ENCODE measurements around the gene MYMK. TPM values are rescaled to one million over a fixed set of nuclear protein-coding genes. Genes with fewer than 3 reads are reported as not detected.

The MYMK gene
- total and polyA plus RNA-seq, 2 of the 8 experiments (the other 6 are each of a cell fraction or from before 2014, with no cell fraction given) = not detected

DNA sequence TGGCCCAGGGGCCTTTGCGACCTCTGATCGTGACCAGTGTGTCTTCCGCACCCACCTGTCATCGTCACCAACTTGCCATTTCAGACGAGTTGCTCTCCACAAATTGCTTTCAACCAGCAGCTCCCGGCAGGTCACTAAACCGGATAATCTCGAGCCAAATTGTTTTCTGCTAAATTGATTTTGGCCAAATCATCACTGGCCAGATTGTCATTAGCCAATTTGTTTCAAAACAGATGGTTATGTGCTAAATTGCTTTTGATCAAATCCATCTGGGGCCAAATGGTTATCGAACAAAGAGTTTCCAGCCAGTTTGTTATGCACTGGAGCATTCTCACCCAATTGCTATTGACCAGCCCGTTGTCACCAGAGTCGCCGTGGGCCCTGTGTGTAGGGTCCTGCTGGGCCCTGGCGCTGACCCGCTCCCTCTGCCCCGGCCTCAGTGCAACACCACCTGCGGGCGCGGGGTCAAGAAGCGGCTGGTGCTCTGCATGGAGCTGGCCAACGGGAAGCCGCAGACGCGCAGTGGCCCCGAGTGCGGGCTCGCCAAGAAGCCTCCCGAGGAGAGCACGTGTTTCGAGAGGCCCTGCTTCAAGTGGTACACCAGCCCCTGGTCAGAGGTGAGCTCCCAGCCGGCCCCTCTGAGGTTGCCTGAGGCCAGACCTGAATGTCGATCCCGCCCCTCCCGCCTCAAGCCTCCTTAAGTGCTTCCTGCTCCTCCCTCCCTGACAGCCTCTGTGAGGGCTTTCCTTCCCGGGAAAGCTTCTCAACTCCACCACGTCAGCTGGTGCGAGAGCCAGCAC is 45.3 kb upstream of the MYMK start:
- no peaks in the 10 kb centered on the region for H3K36me3 ChIP-seq (ENCODE audit: control insufficient read depth in 2 of 4, insufficient read depth in 4 of 4, low read length in 3 of 4)
- no peak overlapping the region for H4K8ac ChIP-seq (ENCODE audit: extremely low read depth, insufficient read depth, low read length)
- H4K5ac ChIP-seq (ENCODE audit: insufficient read length, low read depth, low read length) = no peak overlapping the region
- no peak overlapping the region for H2BK5ac ChIP-seq (ENCODE audit: low read depth, low read length)
- H3K79me1 ChIP-seq (ENCODE audit: low read depth, low read length) = no peaks in the 10 kb centered on the region
- H3K9ac ChIP-seq (replicated peaks in 1 of 4; ENCODE audit: extremely low read depth in 1 of 4, low read depth in 3 of 4, low read length in 3 of 4) = no peak overlapping the region
- H3K4me1 ChIP-seq (replicated peaks in 1 of 4; ENCODE audit: control insufficient read depth in 3 of 4, insufficient read depth in 4 of 4, low read length in 3 of 4) = peaks cover 0 to 2% (median 0%) of the 10 kb centered on the region in 4 experiments; a peak in 1 of 7 replicates
- H2BK15ac ChIP-seq (ENCODE audit: low read length) = no peak overlapping the region
- H2AK5ac ChIP-seq (ENCODE audit: low read depth, low read length) = no peak overlapping the region
- 91% methylated on average over 31 of the region's 36 CpGs; no CpG with 5 or more reads in 1 of the 2 experiments for WGBS, 2 experiments (ENCODE audit: extremely low coverage in 1 of 2, insufficient coverage in 1 of 2, insufficient read length in 1 of 2, insufficient replicate concordance in 2 of 2, low coverage in 1 of 2, low lambda C conversion rate in 2 of 2, missing lambda C conversion rate in 1 of 2)
- no peak overlapping the region for H2BK120ac ChIP-seq (replicated peaks; ENCODE audit: low read depth, low read length)
- no peak overlapping the region for H3K4me3 ChIP-seq (ENCODE audit: extremely low read depth in 1 of 4, insufficient read depth in 2 of 4, low read depth in 3 of 4, low read length in 4 of 4)
- no peak overlapping the region for H3K23ac ChIP-seq (ENCODE audit: insufficient read length)
- H3K56ac ChIP-seq (replicated peaks; ENCODE audit: insufficient read length, low read depth, low read length) = no peak overlapping the region
- ChIA-PET POLR2A (ENCODE audit: partially characterized antibody) (interaction anchor here (1.1 kb wide), 2 partner anchors 17 to 19 kb away, joined by 3 read pairs; no protein-coding TSS in a partner anchor), CTCF (ENCODE audit: partially characterized antibody) (interaction anchor here (1.2 to 1.8 kb wide), 3 partner anchors 10 to 15 kb away, joined by 3 to 4 read pairs (median 3); no protein-coding TSS in a partner anchor)
- no peak overlapping the region for H4K91ac ChIP-seq (replicated peaks; ENCODE audit: insufficient read length, low read length)
- no peaks in the 10 kb centered on the region for H3K79me2 ChIP-seq (ENCODE audit: control insufficient read depth in 1 of 2, insufficient read depth in 2 of 2, low read length in 2 of 2)
- H3K23me2 ChIP-seq (ENCODE audit: low read depth, low read length) = no peaks in the 10 kb centered on the region
- DNase-seq (ENCODE audit: low read depth in 1 of 2, low spot score in 2 of 2) (no peak), FAIRE-seq (no peak)
- H2BK12ac ChIP-seq (ENCODE audit: low read depth, low read length) = no peak overlapping the region
- no peak overlapping the region for H2AFZ ChIP-seq (ENCODE audit: low read length)
- no peak overlapping the region for H3K4ac ChIP-seq (replicated peaks; ENCODE audit: insufficient read length, low read depth, low read length)
- no peaks in the 10 kb centered on the region for H4K20me1 ChIP-seq (replicated peaks in 1 of 2; ENCODE audit: control insufficient read depth in 1 of 2, insufficient read depth in 2 of 2, low read length in 2 of 2)
- H3K9me3 ChIP-seq (ENCODE audit: insufficient read depth in 2 of 2, low read depth in 1 of 2, low read length in 1 of 2) = no peaks in the 10 kb centered on the region
- no peak overlapping the region; the same call in 1 of the 2 replicates for H3K27ac ChIP-seq (ENCODE audit: low read depth, low read length)
- no peak overlapping the region for H2BK20ac ChIP-seq (ENCODE audit: low read length)
- no peak overlapping the region for H3K4me2 ChIP-seq (ENCODE audit: insufficient read depth in 1 of 2, low read depth in 2 of 2, low read length in 2 of 2)
- H3K14ac ChIP-seq (ENCODE audit: insufficient read length) = no peak overlapping the region
- H3K27me3 ChIP-seq (replicated peaks in 1 of 4; ENCODE audit: control insufficient read depth in 3 of 4, extremely low read depth in 1 of 4, insufficient read depth in 3 of 4, low read length in 3 of 4) = no peaks in the 10 kb centered on the region
- H3K18ac ChIP-seq (ENCODE audit: extremely low read depth, low read length) = no peak overlapping the region
- TF ChIP-seq CBX8 (IDR thresholded peaks at IDR 0.05; ENCODE audit: borderline replicate concordance, low read depth, low read length) (no peak), CHD1 (IDR thresholded peaks at IDR 0.05; ENCODE audit: low read depth, low read length) (no peak), EP300 (IDR thresholded peaks at IDR 0.05; ENCODE audit: borderline replicate concordance in 1 of 2, low read depth in 2 of 2, low read length in 2 of 2) (no peak), RBBP5 (IDR thresholded peaks at IDR 0.05; ENCODE audit: borderline replicate concordance, low read depth, low read length) (no peak), CEBPB (IDR thresholded peaks at IDR 0.05; ENCODE audit: low read depth, low read length) (no peak), KDM4A (IDR thresholded peaks at IDR 0.05; ENCODE audit: low read depth, low read length, severe bottlenecking) (no peak), SP4 (IDR thresholded peaks at IDR 0.05; ENCODE audit: low read length) (no peak), CTCF (IDR thresholded peaks at IDR 0.05; ENCODE audit: control extremely low read depth in 1 of 3, insufficient read depth in 1 of 3, low read depth in 1 of 3, low read length in 3 of 3) (no peak), SIX5 (IDR thresholded peaks at IDR 0.05; ENCODE audit: low read depth, low read length) (no peak)
